Testis (tissue), 2 donors: ENCODE measurements around the gene MROH7.

ENCODE experiments used
- POLR2A ChIP-seq: fragments of 450-650 bp; IDR thresholded peaks from one replicate; pipeline ENCODE4 v1.6.1; 2017; ENCODE audit warnings: antibody characterized with exemption, mild to moderate bottlenecking, moderate library complexity
- TF ChIP-seq, protein P1 (sequence below), 3 experiments: fragments of 450-650 bp in 2 of 3; fragments of 200-600 bp in 1 of 3; sonication (generic) in 1 of 3; IDR thresholded peaks; one replicate each; pipeline ENCODE4 v1.5.1; 2016 to 2019; ENCODE audit warnings: antibody characterized with exemption in 3 of 3, mild to moderate bottlenecking in 2 of 3, moderate library complexity in 1 of 3

DNA sequence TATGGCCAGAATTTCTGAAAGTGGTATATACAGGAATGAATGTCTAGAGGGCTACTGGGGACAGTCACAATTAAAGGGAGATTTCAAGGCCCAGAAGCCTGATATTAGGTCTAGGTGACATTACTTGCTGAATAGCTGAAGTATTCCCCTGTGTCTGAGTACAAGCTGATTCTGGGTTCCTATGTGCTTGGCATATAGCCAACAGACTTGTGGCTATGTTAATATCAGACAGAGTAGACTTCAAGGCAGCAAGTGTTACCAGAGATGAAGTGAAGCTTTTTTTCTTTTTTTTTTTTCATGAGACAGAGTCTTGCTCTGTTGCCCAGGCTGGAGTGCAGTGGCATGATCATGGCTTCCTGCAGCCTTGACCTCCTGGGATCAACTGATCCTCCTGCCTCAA, 82.4 kb downstream of the MROH7 start:
- TF ChIP-seq, protein P1, sequence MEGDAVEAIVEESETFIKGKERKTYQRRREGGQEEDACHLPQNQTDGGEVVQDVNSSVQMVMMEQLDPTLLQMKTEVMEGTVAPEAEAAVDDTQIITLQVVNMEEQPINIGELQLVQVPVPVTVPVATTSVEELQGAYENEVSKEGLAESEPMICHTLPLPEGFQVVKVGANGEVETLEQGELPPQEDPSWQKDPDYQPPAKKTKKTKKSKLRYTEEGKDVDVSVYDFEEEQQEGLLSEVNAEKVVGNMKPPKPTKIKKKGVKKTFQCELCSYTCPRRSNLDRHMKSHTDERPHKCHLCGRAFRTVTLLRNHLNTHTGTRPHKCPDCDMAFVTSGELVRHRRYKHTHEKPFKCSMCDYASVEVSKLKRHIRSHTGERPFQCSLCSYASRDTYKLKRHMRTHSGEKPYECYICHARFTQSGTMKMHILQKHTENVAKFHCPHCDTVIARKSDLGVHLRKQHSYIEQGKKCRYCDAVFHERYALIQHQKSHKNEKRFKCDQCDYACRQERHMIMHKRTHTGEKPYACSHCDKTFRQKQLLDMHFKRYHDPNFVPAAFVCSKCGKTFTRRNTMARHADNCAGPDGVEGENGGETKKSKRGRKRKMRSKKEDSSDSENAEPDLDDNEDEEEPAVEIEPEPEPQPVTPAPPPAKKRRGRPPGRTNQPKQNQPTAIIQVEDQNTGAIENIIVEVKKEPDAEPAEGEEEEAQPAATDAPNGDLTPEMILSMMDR (IDR thresholded peaks at IDR 0.05) = no peak
- no peak for TF ChIP-seq POLR2A
